GM12891 (cell line): Measurements from ENCODE around the gene C8G.

ENCODE experiments used
- DNase-seq: peaks from one replicate; pipeline ENCODE4 v3.0.0; 2011; ENCODE audit warnings: low spot score; ENCODE audit not compliant: insufficient read length
- FAIRE-seq: peaks from 2 replicates; lab custom pipeline; 2011; peaks lifted over from hg19 to GRCh38; lab: Jason Lieb, UNC
- PAX5 ChIP-seq: IDR thresholded peaks from 2 replicates; pipeline ENCODE4 v1.6.1; 2011; ENCODE audit warnings: low read length, moderate library complexity, mild to moderate bottlenecking; ENCODE audit not compliant: insufficient read depth, severe bottlenecking
- POLR2A ChIP-seq: IDR thresholded peaks from 2 replicates; pipeline ENCODE4 v1.6.1; 2011; ENCODE audit warnings: low read depth, low read length, control low read depth
- POLR2AphosphoS5 ChIP-seq: IDR thresholded peaks from 2 replicates; pipeline ENCODE4 v1.6.1; 2011; ENCODE audit warnings: low read depth, low read length, control low read depth
- POU2F2 ChIP-seq: IDR thresholded peaks from 2 replicates; pipeline ENCODE4 v1.6.1; 2011; ENCODE audit warnings: low read depth, mild to moderate bottlenecking, control low read depth, low read length, moderate library complexity
- SPI1 ChIP-seq: IDR thresholded peaks from 2 replicates; pipeline ENCODE4 v1.6.1; 2011; ENCODE audit warnings: low read depth, low read length, control low read depth
- TAF1 ChIP-seq: IDR thresholded peaks from 2 replicates; pipeline ENCODE4 v1.6.1; 2011; ENCODE audit warnings: low read depth, low read length, control low read depth

The C8G gene

GRCh38 chr9:136973618-136974617 is 28.9 kb downstream of the C8G start:
- FAIRE-seq (no peak), DNase-seq (no peak)
- TF ChIP-seq POU2F2 (no peak), POLR2A (no peak), SPI1 (no peak), TAF1 (no peak), PAX5 (no peak), POLR2AphosphoS5 (no peak)

- DNase-seq (no peak), FAIRE-seq (no peak)
- TF ChIP-seq POLR2AphosphoS5 (no peak), POLR2A (no peak), PAX5 (no peak), POU2F2 (no peak), SPI1 (no peak), TAF1 (no peak)
Measured at GRCh38 chr9:136974817-136975535, 29.9 kb downstream of the C8G start.

GRCh38 chr9:136975644-136976043 is 30.6 kb downstream of the C8G start:
- TF ChIP-seq POU2F2 (no peak), POLR2AphosphoS5 (no peak), POLR2A (no peak), SPI1 (no peak), TAF1 (no peak), PAX5 (no peak)
- FAIRE-seq (no peak), DNase-seq (no peak)

GRCh38 chr9:136977223-136977622 is 32.2 kb downstream of the C8G start, which contains the start of gene PTGDS:
PTGDS (plus strand) TSS chr9:136977504; CDS start chr9:136977579, 75 bp downstream.
- DNase-seq, result no peak
- FAIRE-seq, result no peak
- TF ChIP-seq PAX5, result no peak
- no peak for TF ChIP-seq SPI1
- TF ChIP-seq POLR2AphosphoS5, result no peak
- TF ChIP-seq TAF1, result no peak
- no peak for TF ChIP-seq POU2F2
- no peak for TF ChIP-seq POLR2A

GRCh38 chr9:136977649-136978072 is 32.6 kb downstream of the C8G start:
- FAIRE-seq (no peak), DNase-seq (no peak)
- no peak for TF ChIP-seq SPI1
- TF ChIP-seq PAX5, result no peak
- no peak for TF ChIP-seq POLR2AphosphoS5
- no peak for TF ChIP-seq POU2F2
- no peak for TF ChIP-seq TAF1
- no peak for TF ChIP-seq POLR2A

- peak; percentile 85 for DNase-seq
- peak; percentile 45 for FAIRE-seq
- TF ChIP-seq POU2F2 (no peak), POLR2A (no peak), TAF1 (no peak), PAX5 (no peak), POLR2AphosphoS5 (no peak), SPI1 (no peak)
Measured at GRCh38 chr9:136978073-136978864, 33.2 kb downstream of the C8G start.

GRCh38 chr9:136978865-136979544 is 34.0 kb downstream of the C8G start:
- FAIRE-seq, result no peak
- DNase-seq, result no peak
- TF ChIP-seq POLR2A (no peak), SPI1 (no peak), POU2F2 (no peak), PAX5 (no peak), POLR2AphosphoS5 (no peak), TAF1 (no peak)
